ENCODE data around the gene ABCG5. TPM values are rescaled to one million over a fixed set of nuclear protein-coding genes. Genes with fewer than 3 reads are reported as not detected.

The ABCG5 gene
- total RNA-seq, 2 donors from 2014 or later, result 0.09 to 0.14 TPM

- intact Hi-C loops (cut with DNase I, micrococcal nuclease), result no loop called here
These were observed 64.0 kb downstream of the ABCG5 start for GRCh38 chr2:43774617-43775016.

GRCh38 chr2:43773876-43774613, 64.6 kb downstream of the ABCG5 start, which contains the start of gene DYNC2LI1:
DYNC2LI1 (plus strand) TSS chr2:43774039; CDS start chr2:43774139, 100 bp downstream.
- intact Hi-C loops (cut with DNase I, micrococcal nuclease), result no loop called here
- peak; percentile 83 to 92 for DNase-seq
- peak; percentile 99 for ATAC-seq

More at GRCh38 chr2:43774617-43775016, 64.0 kb downstream of the ABCG5 start:
- DNase-seq (no peak), ATAC-seq (peak; percentile 62)

GRCh38 chr2:43766006-43766405, 72.6 kb downstream of the ABCG5 start:
- DNase-seq (no peak), ATAC-seq (no peak)
- intact Hi-C loops (cut with DNase I, micrococcal nuclease), result no loop called here

- DNase-seq, result no peak
- peak; percentile 76 for ATAC-seq
- intact Hi-C loops (cut with DNase I, micrococcal nuclease), result no loop called here
These were observed 74.4 kb downstream of the ABCG5 start for GRCh38 chr2:43764086-43764705.

GRCh38 chr2:43763091-43763490, 75.5 kb downstream of the ABCG5 start:
- ATAC-seq (no peak), DNase-seq (no peak)

More at GRCh38 chr2:43763091-43763490, 75.5 kb downstream of the ABCG5 start:
- intact Hi-C loops (cut with DNase I, micrococcal nuclease), result no loop called here

Other genes starting within 250 kb of the ABCG5 start
- 10 to 100 TPM; 18.7 to 20.3 TPM for gene THADA, start 242.8 kb downstream of the ABCG5 start, total RNA-seq
- 1 to 10 TPM; 3.9 to 8.3 TPM for gene PLEKHH2, start 201.6 kb downstream of the ABCG5 start, total RNA-seq
- gene C1GALT1C1L, start 162.4 kb downstream of the ABCG5 start, total RNA-seq, result under 1 TPM in 1 of 2 donors, not detected in 1; 0.36 TPM
- 10 to 100 TPM in 1 of 2 donors, 1 to 10 TPM in 1; 6.9 to 19.9 TPM for gene DYNC2LI1, start 64.8 kb downstream of the ABCG5 start, total RNA-seq
- gene ABCG8, start 132 bp upstream of the ABCG5 start, total RNA-seq, result under 1 TPM; 0.53 to 0.67 TPM
- 100 to 1,000 TPM in 1 of 2 donors, 10 to 100 TPM in 1; 98.8 to 110 TPM for gene LRPPRC, start 157.2 kb upstream of the ABCG5 start, total RNA-seq

Data from left colon (tissue), 2 donors.